ENCODE measurements around the gene KCNE1.
"Not testable (repeated sequence)": the region's sequence is repeated elsewhere in the genome, so short reads cannot be mapped to it uniquely, and the experiment has no call there.

KCNE1 gene

DNA sequence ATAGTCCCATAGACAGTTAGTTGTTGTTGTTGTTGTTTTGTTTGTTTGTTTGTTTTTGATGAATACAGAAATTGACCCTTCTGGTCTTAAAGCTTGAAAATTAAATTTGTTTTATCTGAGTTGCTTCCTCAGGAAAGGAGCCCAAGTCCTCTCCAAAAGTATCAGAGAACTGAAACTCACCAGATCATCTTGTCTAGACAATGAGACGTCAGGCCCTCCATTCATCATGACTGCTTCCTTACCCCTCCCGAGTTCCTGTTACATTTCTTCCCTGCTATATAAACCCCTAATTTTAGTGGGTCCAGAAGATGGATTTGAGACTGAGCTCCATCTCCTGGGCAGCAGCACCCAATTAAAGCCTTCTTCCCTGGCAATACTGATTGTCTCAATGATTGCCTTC is 105.3 kb downstream of the KCNE1 start:
- DNase-seq = not testable (repeated sequence)

DNA sequence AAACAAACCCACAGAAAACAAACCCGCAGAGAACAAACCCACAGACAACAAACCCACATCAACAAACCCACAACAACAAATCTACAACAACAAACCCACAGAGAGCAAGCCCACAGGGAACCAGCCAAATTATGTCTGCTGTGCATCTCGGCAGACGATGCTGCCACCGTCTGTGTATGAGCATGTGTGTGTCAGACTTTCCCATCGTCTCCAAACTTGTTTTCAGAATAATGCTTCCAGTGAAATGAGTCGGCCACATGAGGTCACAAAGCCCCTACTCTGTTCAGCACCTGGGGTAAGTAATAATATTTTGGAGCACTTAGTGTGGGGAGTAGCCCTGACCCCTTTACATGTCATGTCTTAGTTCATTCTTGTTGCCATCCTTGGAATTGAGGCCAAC is 105.9 kb downstream of the KCNE1 start:
- DNase-seq = not testable (repeated sequence)

DNA sequence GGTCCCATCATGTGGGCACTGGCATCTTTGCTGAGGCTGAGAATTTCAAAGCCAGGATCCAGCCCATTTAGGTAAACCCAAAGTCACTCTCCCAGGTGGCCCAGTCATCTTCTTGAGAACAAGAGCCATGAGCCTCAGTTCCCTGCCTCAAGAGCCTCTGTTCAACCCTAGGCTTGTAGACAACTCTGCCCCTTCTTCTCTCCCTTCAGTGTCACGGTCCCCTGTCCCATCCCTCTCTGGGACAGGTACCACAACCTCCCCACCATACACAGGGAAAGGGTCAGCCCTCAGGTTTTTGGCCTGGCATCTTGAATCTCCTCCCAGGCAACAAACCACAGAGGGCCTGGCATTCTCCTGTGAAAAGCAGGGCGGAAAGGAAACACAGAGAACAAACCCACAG is 106.3 kb downstream of the KCNE1 start:
- DNase-seq = not testable (repeated sequence)

DNA sequence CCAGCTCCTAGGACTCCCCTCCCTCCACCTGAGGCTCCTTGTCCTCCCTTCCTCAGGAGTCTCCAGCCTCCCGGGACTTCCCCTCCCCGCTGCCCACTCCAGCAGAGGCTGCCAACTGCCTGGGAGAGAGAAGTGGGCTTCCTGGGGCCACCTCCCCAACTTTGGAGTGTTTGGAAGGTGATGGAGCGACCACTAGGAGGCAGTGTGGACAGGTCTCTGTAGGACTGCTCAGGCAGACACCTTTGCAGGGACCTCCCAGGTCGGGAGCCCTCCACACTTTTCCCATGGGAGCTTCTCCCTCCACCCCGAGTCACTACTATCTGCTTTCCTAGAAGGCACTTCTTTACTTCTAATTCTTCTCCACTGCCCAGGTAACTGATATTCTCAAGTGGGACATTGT is 107.3 kb downstream of the KCNE1 start:
- not testable (repeated sequence) for DNase-seq

DNA sequence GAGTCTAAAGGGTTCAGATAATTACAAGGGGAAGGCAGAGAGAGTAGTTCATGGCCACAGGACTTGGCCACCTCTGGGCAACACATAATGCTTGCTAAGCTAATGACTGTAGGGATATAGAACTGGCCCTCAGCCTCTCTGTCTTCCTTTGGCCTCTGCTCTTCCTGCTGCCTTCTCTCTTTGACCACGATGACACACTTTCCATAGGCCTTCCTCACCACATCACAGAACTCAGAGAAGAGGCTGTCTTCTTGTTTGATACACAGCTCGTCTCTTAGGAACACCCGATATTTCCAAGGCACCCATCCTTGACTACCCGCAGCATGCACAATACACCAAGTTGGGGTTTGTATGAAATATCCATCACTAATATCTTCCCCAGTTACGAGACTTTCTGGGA is 111.5 kb downstream of the KCNE1 start:
- DNase-seq = not testable (repeated sequence)

Data from GOT3 (cell line).